ENCODE results near the gene PLXDC1.

Gene PLXDC1

GRCh38 chr17:39096508-39097149 lies 54.8 kb downstream of the PLXDC1 start:
- no peak for TF ChIP-seq CTCF (IDR thresholded peaks at IDR 0.05)

GRCh38 chr17:39095309-39095686 lies 56.1 kb downstream of the PLXDC1 start:
- no peak for TF ChIP-seq CTCF (IDR thresholded peaks at IDR 0.05)

GRCh38 chr17:39094607-39095308 lies 56.7 kb downstream of the PLXDC1 start:
- TF ChIP-seq CTCF (IDR thresholded peaks at IDR 0.05): no peak

GRCh38 chr17:39092692-39093230 lies 58.7 kb downstream of the PLXDC1 start:
- TF ChIP-seq CTCF (IDR thresholded peaks at IDR 0.05): no peak

GRCh38 chr17:39090908-39091665 lies 60.4 kb downstream of the PLXDC1 start:
- TF ChIP-seq CTCF (IDR thresholded peaks at IDR 0.05): no peak

- no peak for TF ChIP-seq CTCF (IDR thresholded peaks at IDR 0.05)
These were observed 61.0 kb downstream of the PLXDC1 start for GRCh38 chr17:39090400-39090799.

GRCh38 chr17:39084558-39084957 lies 66.9 kb downstream of the PLXDC1 start:
- TF ChIP-seq CTCF (IDR thresholded peaks at IDR 0.05): no peak

Measured in LNCAP (cell line).